ENCODE measurements around the gene MFSD6L. TPM values are rescaled to one million over a fixed set of nuclear protein-coding genes. Genes with fewer than 3 reads are reported as not detected.
A peak's percentile ranks its signal among the peaks of the same experiment; 100 is the strongest.

Gene MFSD6L
- total RNA-seq, 1 donor from 2014 or later = 0.13 TPM

DNA sequence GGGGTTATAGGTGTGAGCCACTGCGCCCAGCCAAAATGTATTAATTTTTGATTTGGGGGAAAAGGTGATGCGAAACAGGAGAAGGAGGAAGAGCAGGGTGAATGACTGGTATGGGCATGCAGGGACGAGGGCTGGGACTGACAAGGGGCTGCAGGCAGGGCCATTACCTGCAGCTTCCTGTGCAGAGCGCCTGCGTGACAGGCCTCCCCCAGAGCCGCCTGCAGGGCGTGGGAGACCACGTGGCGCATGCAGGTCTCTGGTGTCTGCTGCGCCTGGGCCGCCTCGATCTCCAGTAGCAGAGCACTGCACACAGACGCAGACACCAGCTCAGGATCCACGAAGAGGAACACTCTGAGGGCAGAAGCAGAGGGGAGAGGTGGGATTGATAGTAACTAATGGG, 35.9 kb upstream of the MFSD6L start:
- Mint-ChIP-seq H3K27me3 (ENCODE audit: insufficient read depth) (no peaks in the 10 kb centered on the region), H3K27ac (no peak overlapping the region), H3K36me3 (ENCODE audit: low read depth) (peaks cover 3% of the 10 kb centered on the region), H3K4me3 (no peak overlapping the region), H3K9me3 (no peaks in the 10 kb centered on the region), H3K4me1 (ENCODE audit: low read depth) (no peaks in the 10 kb centered on the region)
- intact Hi-C loops (cut with micrococcal nuclease) = no loop called here
- DNase-seq (ENCODE audit: low spot score) = no peak

DNA sequence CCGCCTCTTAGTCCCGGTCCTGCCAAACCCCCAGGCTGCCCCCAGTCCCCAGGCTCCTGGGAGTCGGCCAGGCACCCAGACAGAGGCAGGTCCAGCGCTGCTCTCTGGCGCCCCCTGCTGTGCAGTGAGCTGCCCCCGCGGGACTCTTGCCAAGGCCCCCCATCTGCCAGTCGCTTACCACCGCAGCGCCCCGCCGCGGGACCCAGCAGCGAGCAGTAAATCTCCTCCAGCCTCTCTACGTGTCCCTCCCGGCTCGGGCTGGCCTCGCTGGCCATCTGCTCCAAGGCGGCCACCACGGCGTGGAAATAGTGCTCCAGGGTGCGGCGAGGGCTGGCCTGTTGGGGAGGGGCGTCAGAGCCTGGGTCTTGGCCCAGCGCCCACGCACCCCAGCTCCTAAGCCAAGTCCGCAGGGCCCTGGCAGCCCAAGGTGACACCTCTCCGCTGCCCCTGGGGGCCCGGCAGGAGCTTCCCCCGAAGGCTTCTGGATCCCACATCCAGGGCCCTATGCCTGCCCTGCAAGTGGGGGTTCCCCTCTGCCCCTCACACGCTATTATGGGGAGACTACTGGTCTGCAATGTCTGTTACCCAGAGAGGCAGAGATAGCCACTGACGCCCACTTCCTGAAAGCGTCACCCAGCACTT, 33.7 kb upstream of the MFSD6L start:
- Mint-ChIP-seq H3K4me3 (no peak overlapping the region), H3K9me3 (no peaks in the 10 kb centered on the region), H3K36me3 (ENCODE audit: low read depth) (peaks cover 3% of the 10 kb centered on the region), H3K4me1 (ENCODE audit: low read depth) (no peaks in the 10 kb centered on the region), H3K27me3 (ENCODE audit: insufficient read depth) (no peaks in the 10 kb centered on the region), H3K27ac (no peak overlapping the region)
- DNase-seq (ENCODE audit: low spot score) = peak; percentile 11
- intact Hi-C loops (cut with micrococcal nuclease) = no loop called here

DNA sequence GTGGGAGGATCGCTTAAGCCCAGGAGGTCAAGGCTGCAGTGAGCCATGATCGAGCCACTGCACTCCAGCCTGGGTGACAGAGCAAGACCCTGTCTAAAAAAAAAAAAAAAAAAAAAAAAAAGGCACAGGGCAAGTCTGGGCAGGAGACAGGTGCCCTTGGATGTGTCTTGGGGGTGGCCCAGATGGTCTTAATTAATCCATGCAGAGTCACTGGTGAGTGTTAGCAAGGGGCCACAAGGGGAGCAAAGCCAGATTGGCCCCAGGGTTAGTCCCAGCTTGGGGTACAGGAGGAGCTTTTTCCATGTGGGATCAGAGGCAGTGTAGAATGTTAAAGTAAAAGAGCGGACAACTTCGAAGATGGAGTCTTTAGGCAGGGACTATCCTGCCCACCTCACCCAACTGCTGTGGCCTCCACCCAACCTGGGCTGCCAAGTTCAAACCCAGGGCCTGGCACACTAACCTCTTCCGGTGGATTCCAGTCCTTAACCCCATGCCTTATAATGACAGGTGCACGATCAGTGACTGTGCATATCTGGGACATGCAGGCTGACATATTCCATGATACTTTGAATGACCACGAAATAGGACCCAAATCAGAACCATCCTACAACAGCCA, 32.2 kb upstream of the MFSD6L start:
- Mint-ChIP-seq H3K36me3 (ENCODE audit: low read depth) (peaks cover 2% of the 10 kb centered on the region), H3K4me1 (ENCODE audit: low read depth) (no peaks in the 10 kb centered on the region), H3K27ac (no peak overlapping the region), H3K9me3 (no peaks in the 10 kb centered on the region), H3K27me3 (ENCODE audit: insufficient read depth) (no peaks in the 10 kb centered on the region), H3K4me3 (no peak overlapping the region)
- no peak for DNase-seq (ENCODE audit: low spot score)
- intact Hi-C loops (cut with micrococcal nuclease) = no loop called here

DNA sequence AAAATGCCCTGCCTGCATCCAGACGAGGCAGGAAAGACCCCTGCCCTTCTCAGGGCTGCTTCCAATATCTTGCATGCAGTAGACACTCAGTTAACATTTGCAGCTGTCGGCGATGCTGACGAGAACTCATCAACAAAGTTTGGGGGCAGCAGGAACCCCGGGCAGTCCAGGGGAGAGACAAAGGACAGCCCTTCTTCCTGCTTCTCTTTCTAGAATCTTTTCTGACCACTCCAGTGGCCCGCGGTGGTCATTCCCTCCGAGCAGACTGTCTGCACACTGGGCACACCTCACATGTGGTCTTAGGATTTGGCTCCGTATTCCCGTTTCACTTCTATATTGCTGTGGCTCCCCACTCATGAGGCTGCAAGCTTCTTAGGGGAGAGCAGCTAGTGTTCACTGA, 31.0 kb upstream of the MFSD6L start:
- peaks cover 4% of the 10 kb centered on the region for H3K9me3 Mint-ChIP-seq
- H3K27me3 Mint-ChIP-seq (ENCODE audit: insufficient read depth) = no peaks in the 10 kb centered on the region
- intact Hi-C loops (cut with micrococcal nuclease) = no loop called here
- no peaks in the 10 kb centered on the region for H3K4me1 Mint-ChIP-seq (ENCODE audit: low read depth)
- H3K4me3 Mint-ChIP-seq = no peak overlapping the region
- peaks cover 2% of the 10 kb centered on the region for H3K36me3 Mint-ChIP-seq (ENCODE audit: low read depth)
- no peak overlapping the region for H3K27ac Mint-ChIP-seq
- no peak for DNase-seq (ENCODE audit: low spot score)

DNA sequence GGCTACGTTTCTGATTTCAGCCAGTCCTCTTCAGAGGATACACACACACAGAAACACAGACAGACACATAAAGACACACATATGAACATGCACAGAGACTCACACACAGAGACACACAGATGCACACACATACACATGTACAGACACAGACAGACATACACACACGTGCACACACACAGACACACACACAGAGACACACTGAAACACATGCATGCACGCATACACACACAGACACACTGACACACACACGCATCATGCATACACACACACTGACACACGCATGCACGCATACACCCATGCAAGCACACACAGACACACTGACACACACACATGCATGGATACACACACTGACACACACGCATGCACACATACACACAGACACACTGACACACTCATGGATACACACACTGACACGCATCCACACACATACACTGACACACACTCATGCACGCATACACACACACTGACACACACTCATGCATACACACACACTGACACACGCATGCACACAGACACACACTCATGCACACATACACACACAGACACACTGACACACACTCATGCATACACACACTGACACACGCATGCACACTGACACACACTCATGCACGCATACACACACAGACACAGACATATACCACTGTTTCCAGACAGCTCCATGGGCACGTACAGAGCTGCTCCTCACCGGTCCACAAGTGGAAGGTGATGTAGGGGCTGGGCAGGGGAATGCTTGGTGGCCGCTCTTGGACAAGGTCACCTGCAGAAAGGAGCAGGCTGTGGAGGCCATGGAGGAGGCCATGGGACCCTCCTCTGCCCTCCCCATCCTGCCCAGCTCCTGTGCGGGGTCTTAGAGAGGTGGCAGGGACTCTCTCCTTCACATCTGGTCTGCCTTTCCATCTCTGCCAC, 30.1 kb upstream of the MFSD6L start:
- H3K27me3 Mint-ChIP-seq (ENCODE audit: insufficient read depth) = no peaks in the 10 kb centered on the region
- DNase-seq (ENCODE audit: low spot score) = no peak
- H3K9me3 Mint-ChIP-seq = peaks cover 9% of the 10 kb centered on the region
- intact Hi-C loops (cut with micrococcal nuclease) = no loop called here
- no peak overlapping the region for H3K4me3 Mint-ChIP-seq
- H3K36me3 Mint-ChIP-seq (ENCODE audit: low read depth) = peaks cover 2% of the 10 kb centered on the region
- H3K27ac Mint-ChIP-seq = no peak overlapping the region
- no peaks in the 10 kb centered on the region for H3K4me1 Mint-ChIP-seq (ENCODE audit: low read depth)

DNA sequence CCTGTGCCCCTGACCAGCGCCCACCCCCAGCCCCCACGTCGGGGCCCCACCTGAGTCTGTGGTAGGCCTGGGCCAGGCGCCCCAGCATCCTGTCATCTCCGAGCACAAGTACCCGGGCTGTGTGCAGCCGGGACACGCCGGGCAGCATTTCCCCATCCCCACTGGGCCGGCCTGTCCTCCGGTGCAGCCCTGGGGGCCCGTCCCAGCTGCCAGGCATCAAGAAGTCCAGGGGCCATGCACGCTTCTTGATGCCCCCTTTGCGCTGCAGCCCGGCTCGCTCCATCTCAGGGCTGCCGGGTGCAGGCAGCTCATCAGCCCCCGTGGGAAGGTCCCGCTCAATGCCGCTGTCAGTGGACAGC, 29.3 kb upstream of the MFSD6L start:
- Mint-ChIP-seq H3K9me3 (peaks cover 10% of the 10 kb centered on the region), H3K27ac (no peak overlapping the region), H3K36me3 (ENCODE audit: low read depth) (no peaks in the 10 kb centered on the region), H3K27me3 (ENCODE audit: insufficient read depth) (no peaks in the 10 kb centered on the region), H3K4me1 (ENCODE audit: low read depth) (no peaks in the 10 kb centered on the region), H3K4me3 (no peak overlapping the region)
- intact Hi-C loops (cut with micrococcal nuclease) = no loop called here
- DNase-seq (ENCODE audit: low spot score) = no peak

DNA sequence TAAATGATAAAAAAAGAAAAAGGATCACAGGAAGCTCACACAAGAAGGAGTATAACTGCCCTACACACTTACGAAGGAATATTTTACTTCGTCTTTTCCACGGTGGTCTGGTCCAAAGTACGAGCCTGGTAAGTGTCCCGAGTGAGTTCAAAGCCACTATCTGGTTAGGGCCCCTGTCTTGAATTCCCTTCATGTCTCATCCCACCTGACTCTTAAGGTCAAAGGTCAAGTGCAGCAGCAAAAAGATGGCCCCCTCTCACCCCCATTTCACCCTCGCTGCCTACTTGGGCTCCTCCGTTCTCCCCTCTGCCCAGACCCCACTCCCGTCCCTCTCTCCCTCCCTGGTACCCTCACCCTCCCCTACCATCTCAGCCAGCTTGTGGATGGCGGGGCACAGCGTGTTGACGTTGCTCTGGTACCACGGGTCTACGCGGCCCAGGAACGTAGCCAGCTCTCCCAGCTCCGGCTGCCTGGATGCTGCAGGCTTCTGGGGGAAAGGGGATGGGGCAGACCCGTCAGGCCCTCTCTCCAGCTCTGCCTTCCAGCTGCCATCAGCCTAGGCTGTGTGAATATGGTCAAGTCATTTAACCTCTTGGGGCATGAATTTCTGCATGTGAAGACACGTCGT, 27.8 kb upstream of the MFSD6L start:
- H3K36me3 Mint-ChIP-seq (ENCODE audit: low read depth) = no peaks in the 10 kb centered on the region
- H3K27ac Mint-ChIP-seq = no peak overlapping the region
- intact Hi-C loops (cut with micrococcal nuclease) = no loop called here
- no peak for DNase-seq (ENCODE audit: low spot score)
- no peaks in the 10 kb centered on the region for H3K27me3 Mint-ChIP-seq (ENCODE audit: insufficient read depth)
- peaks cover 10% of the 10 kb centered on the region for H3K9me3 Mint-ChIP-seq
- no peaks in the 10 kb centered on the region for H3K4me1 Mint-ChIP-seq (ENCODE audit: low read depth)
- H3K4me3 Mint-ChIP-seq = no peak overlapping the region

DNA sequence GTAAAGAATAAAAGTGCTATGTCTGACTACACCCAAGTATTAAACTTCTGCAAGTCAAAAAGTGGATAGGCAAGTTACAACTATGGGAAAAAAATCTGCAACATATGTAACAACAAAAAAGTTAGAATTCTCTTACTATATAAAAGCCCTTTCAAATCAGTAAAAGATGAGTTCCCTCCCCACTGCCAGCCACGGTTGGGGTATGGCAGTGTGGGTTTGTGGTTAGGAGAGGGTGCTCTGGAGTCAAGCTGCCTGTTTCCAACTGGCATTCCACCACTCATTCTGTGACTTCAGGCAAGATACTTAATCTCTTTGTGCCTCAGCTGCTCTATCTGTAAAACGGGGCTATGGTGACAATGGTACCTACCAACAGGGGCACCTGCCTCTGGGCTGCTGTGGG, 26.6 kb upstream of the MFSD6L start:
- Mint-ChIP-seq H3K4me1 (ENCODE audit: low read depth) (no peaks in the 10 kb centered on the region), H3K4me3 (no peak overlapping the region), H3K27me3 (ENCODE audit: insufficient read depth) (no peaks in the 10 kb centered on the region), H3K36me3 (ENCODE audit: low read depth) (no peaks in the 10 kb centered on the region), H3K27ac (no peak overlapping the region), H3K9me3 (peaks cover 10% of the 10 kb centered on the region)
- intact Hi-C loops (cut with micrococcal nuclease) = no loop called here
- DNase-seq (ENCODE audit: low spot score) = no peak

DNA sequence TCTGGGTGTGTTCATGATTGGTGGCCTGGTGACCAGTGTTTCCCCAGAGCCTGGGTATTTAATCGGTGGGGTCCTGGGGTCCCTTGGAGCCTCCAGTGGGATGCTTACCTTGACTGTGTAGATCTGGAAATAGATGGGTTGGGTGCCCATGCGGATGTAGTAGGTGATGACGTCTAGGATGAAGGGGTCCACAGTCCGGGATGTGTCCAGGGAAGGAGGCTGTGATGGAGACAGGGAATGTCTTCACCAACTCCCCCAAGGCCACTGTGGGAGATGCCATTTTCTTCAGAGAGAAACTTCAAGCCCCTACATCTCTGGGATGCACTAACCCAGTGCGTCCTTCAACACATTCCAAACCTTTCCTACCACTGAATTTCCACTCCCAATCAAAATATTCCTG, 24.1 kb upstream of the MFSD6L start:
- Mint-ChIP-seq H3K27me3 (ENCODE audit: insufficient read depth) (no peaks in the 10 kb centered on the region), H3K4me3 (no peak overlapping the region), H3K4me1 (ENCODE audit: low read depth) (no peaks in the 10 kb centered on the region), H3K9me3 (peaks cover 10% of the 10 kb centered on the region), H3K27ac (no peak overlapping the region), H3K36me3 (ENCODE audit: low read depth) (no peaks in the 10 kb centered on the region)
- no peak for DNase-seq (ENCODE audit: low spot score)
- intact Hi-C loops (cut with micrococcal nuclease) = no loop called here

DNA sequence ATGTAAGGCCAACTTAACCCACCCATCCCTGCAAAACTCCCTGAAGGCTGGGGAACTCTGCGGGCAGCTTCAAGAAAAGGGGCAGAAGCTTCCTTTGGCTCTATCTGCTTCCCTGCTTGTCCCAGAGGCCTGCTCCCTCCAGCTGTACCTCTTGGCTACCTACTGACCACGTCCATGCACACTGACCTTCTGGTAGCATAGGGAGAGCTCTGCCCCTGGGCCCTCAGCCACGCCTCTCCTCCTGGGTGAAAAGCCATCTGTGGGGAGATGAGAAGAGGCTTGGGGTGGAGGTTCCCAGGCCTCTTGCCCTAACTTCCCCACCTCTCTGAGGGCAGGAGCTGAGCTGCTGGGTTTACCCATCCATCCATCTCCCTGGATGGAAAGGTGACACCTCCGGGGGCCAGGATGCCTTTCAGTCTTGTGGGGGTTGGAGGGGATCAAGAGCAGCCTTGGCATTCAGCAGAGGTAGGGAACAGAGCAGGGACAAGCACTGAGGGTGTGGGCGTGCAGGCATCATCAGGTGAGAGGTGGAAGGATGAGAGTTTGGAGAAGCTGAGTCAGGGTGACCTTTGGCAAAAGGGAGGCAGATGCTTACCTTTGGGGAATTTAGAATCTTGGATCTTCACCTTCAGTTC, 23.4 kb upstream of the MFSD6L start:
- no peak overlapping the region for H3K4me3 Mint-ChIP-seq
- H3K9me3 Mint-ChIP-seq = peaks cover 10% of the 10 kb centered on the region
- H3K36me3 Mint-ChIP-seq (ENCODE audit: low read depth) = no peaks in the 10 kb centered on the region
- H3K27ac Mint-ChIP-seq = no peak overlapping the region
- no peaks in the 10 kb centered on the region for H3K4me1 Mint-ChIP-seq (ENCODE audit: low read depth)
- intact Hi-C loops (cut with micrococcal nuclease) = no loop called here
- no peaks in the 10 kb centered on the region for H3K27me3 Mint-ChIP-seq (ENCODE audit: insufficient read depth)
- DNase-seq (ENCODE audit: low spot score) = no peak

DNA sequence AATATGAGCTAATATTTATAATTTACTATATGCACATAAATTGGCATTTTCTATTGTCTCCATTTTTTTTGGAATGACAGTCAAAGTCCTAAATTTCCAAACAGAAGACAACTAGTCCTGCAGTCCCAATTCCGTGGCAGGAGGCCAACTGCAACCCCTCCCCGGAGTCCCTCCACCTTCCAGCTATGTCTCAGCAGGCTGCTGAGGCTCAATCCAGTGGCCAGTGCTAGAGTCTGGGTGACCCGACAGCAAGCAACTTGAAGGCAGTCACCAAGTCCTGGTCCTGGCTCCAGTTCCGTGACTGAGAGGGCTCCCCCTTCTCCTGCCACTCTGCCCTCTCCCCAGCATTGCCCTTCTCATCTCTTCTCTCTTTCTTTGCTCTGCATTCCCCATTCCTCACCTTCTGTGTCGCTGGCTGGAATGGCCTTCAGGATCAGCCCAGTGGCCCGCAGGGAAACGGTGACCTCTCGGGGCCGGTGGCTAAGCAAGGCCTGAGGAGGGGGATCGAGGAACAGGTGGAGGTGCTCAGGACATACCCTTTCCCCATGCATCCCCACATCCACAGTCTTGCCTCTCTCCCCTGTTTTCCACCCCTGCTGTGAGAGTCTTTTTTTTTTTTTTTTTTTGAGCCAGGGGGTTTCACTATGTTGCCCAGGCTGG, 22.4 kb upstream of the MFSD6L start:
- DNase-seq (ENCODE audit: low spot score) = no peak
- no peaks in the 10 kb centered on the region for H3K36me3 Mint-ChIP-seq (ENCODE audit: low read depth)

DNA sequence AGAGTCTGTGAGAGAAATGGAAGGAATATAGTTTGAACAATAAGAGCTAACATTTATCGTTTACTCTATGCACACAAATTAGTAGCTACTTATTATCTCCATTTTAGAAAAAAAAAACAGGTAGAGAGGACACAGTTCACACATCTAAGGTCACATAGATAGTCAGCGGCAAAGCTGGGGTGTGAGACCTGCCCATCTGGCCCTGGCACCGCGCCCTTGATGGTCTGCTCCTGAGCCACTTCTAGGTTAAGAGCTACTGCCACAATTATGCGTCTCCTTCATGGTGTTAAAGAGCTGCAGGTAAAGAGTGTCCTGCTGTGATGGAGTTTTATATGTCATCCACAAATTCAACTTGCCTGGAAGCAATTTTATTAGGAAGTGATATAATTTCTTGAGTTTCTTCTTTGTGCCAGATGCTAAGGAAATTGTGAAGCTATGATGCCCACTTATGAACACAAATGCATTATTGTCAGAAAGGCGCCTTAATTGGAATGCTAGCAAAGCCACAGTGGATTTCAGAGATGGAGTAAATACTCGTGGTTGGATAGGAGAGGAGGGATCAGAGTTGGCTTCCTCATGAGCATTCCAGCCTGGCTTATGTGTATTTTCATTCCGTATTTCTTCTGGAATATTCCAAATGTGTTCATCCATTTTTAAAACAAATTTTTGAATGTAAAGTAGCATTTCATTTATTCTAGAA, 21.3 kb upstream of the MFSD6L start:
- Mint-ChIP-seq H3K4me1 (ENCODE audit: low read depth) (no peaks in the 10 kb centered on the region), H3K4me3 (no peak overlapping the region), H3K36me3 (ENCODE audit: low read depth) (no peaks in the 10 kb centered on the region), H3K27me3 (ENCODE audit: insufficient read depth) (peaks cover 2% of the 10 kb centered on the region), H3K27ac (no peak overlapping the region), H3K9me3 (peaks cover 9% of the 10 kb centered on the region)
- no peak for DNase-seq (ENCODE audit: low spot score)
- intact Hi-C loops (cut with micrococcal nuclease) = no loop called here

More for the DNA sequence above, 22.4 kb upstream of the MFSD6L start:
- Mint-ChIP-seq H3K4me3 (no peak overlapping the region), H3K4me1 (ENCODE audit: low read depth) (no peaks in the 10 kb centered on the region), H3K9me3 (peaks cover 10% of the 10 kb centered on the region), H3K27me3 (ENCODE audit: insufficient read depth) (no peaks in the 10 kb centered on the region), H3K27ac (no peak overlapping the region)
- intact Hi-C loops (cut with micrococcal nuclease) = no loop called here
